Measurements from ENCODE around the gene IGSF21.

DNA sequence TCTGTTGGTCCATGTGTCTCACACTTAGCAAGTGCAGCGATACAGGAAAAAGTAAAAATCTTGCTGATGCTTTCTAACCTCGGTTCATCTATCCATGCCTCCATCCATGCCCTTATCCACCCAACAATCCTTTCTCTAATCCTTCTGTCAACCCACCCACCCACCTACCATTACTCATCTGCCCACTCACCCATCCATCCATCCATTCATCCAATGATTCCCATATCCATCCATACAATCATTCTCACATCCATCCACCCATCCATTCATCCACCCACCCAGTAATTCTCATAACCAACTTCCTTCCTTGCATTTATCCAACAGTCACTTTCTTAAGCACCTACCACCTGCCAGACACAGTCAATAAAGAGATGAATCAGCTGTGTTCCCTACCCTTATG lies 6.1 kb upstream of the IGSF21 start:
- TF ChIP-seq, protein P1, sequence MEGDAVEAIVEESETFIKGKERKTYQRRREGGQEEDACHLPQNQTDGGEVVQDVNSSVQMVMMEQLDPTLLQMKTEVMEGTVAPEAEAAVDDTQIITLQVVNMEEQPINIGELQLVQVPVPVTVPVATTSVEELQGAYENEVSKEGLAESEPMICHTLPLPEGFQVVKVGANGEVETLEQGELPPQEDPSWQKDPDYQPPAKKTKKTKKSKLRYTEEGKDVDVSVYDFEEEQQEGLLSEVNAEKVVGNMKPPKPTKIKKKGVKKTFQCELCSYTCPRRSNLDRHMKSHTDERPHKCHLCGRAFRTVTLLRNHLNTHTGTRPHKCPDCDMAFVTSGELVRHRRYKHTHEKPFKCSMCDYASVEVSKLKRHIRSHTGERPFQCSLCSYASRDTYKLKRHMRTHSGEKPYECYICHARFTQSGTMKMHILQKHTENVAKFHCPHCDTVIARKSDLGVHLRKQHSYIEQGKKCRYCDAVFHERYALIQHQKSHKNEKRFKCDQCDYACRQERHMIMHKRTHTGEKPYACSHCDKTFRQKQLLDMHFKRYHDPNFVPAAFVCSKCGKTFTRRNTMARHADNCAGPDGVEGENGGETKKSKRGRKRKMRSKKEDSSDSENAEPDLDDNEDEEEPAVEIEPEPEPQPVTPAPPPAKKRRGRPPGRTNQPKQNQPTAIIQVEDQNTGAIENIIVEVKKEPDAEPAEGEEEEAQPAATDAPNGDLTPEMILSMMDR (IDR thresholded peaks at IDR 0.05): no peak
- TF ChIP-seq FOXJ3 (CRISPR knock-in tag; IDR thresholded peaks at IDR 0.05; ENCODE audit: borderline replicate concordance) (no peak), TEAD4 (CRISPR knock-in tag; IDR thresholded peaks at IDR 0.05) (no peak), NR2C2 (CRISPR knock-in tag; IDR thresholded peaks at IDR 0.05) (no peak), TCF7 (CRISPR knock-in tag; IDR thresholded peaks at IDR 0.05; ENCODE audit: low read depth) (no peak), ZNF121 (CRISPR knock-in tag; IDR thresholded peaks at IDR 0.05) (no peak), CREM (CRISPR knock-in tag; IDR thresholded peaks at IDR 0.05) (no peak)
- TF ChIP-seq, protein P2, sequence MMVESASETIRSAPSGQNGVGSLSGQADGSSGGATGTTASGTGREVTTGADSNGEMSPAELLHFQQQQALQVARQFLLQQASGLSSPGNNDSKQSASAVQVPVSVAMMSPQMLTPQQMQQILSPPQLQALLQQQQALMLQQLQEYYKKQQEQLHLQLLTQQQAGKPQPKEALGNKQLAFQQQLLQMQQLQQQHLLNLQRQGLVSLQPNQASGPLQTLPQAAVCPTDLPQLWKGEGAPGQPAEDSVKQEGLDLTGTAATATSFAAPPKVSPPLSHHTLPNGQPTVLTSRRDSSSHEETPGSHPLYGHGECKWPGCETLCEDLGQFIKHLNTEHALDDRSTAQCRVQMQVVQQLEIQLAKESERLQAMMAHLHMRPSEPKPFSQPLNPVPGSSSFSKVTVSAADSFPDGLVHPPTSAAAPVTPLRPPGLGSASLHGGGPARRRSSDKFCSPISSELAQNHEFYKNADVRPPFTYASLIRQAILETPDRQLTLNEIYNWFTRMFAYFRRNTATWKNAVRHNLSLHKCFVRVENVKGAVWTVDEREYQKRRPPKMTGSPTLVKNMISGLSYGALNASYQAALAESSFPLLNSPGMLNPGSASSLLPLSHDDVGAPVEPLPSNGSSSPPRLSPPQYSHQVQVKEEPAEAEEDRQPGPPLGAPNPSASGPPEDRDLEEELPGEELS (CRISPR knock-in tag; IDR thresholded peaks at IDR 0.05): no peak
- TF ChIP-seq, protein P3, sequence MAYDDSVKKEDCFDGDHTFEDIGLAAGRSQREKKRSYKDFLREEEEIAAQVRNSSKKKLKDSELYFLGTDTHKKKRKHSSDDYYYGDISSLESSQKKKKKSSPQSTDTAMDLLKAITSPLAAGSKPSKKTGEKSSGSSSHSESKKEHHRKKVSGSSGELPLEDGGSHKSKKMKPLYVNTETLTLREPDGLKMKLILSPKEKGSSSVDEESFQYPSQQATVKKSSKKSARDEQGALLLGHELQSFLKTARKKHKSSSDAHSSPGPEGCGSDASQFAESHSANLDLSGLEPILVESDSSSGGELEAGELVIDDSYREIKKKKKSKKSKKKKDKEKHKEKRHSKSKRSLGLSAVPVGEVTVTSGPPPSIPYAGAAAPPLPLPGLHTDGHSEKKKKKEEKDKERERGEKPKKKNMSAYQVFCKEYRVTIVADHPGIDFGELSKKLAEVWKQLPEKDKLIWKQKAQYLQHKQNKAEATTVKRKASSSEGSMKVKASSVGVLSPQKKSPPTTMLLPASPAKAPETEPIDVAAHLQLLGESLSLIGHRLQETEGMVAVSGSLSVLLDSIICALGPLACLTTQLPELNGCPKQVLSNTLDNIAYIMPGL (CRISPR knock-in tag; IDR thresholded peaks at IDR 0.05): no peak
- TF ChIP-seq, protein P4, sequence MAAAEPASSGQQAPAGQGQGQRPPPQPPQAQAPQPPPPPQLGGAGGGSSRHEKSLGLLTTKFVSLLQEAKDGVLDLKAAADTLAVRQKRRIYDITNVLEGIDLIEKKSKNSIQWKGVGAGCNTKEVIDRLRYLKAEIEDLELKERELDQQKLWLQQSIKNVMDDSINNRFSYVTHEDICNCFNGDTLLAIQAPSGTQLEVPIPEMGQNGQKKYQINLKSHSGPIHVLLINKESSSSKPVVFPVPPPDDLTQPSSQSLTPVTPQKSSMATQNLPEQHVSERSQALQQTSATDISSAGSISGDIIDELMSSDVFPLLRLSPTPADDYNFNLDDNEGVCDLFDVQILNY (CRISPR knock-in tag; IDR thresholded peaks at IDR 0.05): no peak

Data from WTC11 (cell line).